ELR (cell line): Measurements from ENCODE around the gene GRID1.
"Not testable (repeated sequence)": the region's sequence is repeated elsewhere in the genome, so short reads cannot be mapped to it uniquely, and the experiment has no call there.

Experiments used
- DNase-seq: peaks from one replicate; pipeline ENCODE4 v3.0.0-alpha.2; 2015; ENCODE audit warnings: low read depth

Gene GRID1

DNA sequence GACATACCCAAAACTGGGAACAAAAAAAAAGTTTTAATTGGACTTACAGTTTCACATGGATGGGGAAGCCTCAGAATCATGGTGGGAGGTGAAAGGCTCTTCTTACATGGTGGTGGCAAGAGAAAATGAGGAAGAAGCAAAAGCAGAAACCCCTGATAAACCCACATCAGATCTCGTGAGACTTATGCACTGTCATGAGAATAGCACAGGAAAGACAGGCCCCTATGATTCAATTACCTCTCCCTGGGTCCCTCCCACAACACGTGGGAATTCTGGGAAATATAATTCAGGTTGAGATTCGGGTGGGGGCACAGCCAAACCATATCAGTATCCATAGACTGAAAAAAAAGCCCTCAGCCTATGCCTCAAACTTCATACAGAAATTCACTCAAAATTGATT is 647.2 kb downstream of the GRID1 start:
- DNase-seq = no peak

DNA sequence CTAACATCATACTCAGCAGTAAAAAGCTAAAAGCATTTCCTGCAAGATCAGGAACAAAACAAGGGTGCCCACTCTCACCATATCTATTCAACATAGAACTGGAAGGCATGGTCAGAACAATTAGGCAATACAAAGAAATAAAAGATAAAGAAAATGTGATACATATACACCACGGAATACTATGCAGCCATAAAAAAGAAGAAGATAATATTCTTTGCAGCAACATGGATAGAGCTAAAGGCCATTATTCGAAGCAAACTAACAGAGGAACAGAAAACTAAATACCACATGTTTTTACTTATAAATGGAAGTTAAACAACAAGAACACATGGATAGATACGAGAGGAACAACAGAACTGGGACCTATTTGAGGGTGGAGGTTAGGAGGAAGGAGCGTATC is 652.7 kb downstream of the GRID1 start:
- DNase-seq = no peak

DNA sequence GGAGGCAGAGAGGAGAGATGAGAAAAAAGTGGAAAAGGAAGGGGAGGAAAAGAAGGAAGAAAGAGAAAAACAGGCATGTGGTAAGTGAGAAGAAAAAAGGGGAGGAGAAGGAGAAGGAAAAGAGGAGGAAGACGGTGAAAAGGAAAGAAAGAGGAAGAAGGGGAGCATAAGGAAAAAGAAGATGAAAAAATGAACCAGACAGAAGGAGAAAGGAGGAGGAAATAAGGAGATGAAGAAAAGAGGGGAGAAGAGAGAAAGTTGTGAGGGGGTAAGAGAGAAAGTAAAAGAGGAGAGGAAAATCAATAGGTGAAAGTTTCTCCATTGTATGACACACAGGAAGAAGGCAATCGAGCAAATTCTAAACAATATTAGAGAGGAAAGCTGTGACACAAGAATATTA is 663.8 kb downstream of the GRID1 start:
- no peak for DNase-seq

DNA sequence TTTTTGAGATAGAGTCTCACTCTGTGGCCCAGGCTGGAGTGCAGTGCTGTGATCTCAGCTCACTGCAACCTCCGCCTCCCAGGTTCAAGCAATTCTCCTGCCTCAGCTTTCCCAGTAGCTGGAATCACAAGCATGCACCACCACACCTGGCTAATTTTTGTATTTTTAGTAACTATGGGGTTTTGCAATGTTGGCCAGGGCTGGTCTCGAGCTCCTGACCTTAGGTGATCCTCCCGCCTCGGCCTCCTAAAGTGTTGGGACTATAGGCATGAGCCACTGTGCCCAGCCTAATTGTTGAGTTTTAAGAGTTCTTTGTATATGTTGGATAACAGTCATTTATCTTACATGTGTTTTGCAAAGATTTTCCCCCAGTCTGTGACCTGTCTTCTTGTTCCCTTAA is 667.5 kb downstream of the GRID1 start:
- DNase-seq = not testable (repeated sequence)

DNA sequence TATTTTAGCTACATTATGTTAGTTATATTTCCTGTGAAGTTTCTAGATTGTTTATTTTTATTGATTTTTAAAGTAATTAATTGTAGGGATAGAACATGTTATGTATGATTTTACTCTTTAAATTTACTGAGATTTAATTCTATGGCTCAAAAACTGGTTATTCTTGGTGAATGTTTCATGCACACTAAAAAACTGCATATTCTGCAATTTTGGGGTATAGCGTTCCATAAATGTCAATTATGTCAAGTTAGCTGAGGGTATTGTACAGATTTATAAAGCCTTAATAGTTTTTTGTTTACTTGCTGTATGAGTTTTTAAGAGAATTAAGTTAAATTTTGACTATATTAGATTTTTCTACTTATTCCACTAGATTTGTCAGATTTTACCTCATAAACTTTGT is 669.7 kb downstream of the GRID1 start:
- no peak for DNase-seq

DNA sequence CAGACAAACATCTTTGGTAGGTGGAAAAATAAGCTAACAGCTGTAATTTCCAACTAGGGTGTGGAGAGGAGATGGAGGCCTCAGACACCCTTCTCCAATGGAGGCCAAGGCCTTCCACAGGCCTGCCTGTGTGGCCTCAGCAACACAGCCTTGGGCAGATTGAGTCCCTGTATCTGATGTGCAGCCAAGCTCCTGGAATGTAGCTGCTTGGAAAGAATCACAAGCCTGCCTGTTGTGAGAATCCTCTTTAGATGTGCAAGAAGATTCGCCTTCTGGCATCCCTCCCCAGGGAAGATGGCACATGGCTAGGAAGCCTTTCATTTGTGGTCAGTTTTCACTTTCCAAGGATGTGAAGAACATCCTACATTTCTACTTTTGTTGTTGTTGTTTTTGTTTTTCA is 684.0 kb downstream of the GRID1 start:
- DNase-seq = no peak

DNA sequence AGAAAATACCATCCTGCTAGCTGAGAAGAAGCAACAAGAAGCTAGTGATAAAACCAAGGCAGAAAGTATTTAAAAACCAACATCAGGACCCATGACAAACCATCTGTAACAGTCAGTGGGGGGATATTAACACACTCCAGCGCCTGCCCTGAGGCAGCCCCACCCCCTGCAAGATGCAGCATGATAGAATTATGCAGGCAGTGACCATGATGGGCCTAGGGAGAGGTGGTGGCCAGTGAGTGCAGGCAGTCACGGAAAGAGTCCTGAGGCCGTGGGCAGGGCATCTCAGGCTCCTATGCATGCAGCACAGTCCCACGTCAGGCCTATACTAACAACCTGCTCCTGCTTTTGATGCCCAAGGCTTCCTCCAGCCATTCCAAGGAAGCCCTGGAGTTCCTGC is 686.9 kb downstream of the GRID1 start:
- no peak for DNase-seq

DNA sequence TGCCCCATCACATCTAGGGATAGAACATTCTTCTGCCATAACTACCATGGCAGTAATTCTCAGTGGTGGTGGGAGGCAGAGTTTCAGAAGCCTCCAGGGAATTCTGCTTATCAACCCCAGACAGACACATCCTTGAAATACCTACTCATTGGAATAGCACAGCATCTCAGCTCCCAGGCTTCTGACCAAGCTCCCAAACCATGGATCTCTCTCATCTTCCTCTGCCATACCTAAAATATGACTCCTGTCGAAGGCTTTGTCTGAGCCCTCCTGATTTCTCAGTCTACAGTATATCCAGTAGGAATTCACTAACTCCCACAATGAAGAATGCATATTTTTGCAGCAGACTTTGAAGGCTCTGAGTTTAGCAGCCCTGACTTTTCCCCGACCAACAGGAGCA is 687.5 kb downstream of the GRID1 start:
- DNase-seq = no peak

DNA sequence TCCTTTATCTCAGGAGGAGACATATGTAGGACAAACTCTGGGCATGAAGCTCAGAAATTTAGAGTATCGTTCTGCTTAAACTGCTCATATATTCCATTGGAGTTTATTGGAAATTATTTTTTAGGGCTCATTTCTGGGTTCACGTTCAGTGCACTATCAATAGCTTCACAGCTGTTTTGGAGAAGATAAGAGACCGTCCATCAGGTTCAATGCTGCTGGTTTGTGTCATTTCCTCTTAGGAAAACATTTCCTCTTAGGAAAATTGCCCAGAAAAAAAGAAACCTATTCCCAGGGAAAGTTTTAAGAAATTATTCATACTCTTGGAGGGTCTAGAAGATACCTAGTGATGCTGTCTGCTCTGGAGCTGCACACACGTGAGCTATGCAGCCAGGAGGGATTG is 691.7 kb downstream of the GRID1 start:
- DNase-seq = no peak

DNA sequence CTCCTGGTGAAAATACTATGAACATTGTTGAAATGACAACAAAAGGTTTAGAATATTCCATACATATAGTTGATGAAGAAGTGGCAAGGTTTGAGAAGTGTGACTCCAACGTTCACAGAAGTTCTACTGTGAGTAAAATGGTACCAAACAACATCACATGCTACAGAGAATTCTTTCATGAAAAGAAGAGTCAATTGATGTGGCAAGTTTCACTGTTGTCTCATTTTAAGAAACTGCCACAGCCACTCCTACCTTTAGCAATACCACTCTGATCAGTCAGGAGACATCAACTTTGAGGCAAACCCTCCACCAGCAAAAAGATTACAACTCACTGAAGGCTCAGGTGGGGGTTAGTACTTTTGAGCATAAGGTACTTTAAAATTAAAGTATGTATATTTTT is 693.3 kb downstream of the GRID1 start:
- DNase-seq = no peak

DNA sequence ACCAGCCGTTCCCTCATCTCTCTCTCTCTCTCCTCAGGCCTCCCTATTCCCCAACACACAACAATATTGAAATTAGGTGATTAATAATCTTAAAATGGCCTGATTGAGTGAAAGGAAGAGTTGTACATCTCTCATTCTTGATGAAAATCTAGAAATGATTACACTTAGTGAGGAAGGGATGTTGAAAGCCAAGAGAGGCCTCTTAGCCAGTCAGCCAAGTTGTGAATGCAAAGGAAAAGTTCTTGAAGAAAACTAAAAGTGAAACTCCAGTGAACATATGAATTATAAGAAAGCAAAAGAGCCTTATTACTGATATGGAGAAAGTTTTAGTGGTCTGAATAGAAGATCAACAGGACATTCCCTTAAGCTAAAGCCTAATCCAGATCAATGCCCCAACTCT is 695.1 kb downstream of the GRID1 start:
- no peak for DNase-seq

DNA sequence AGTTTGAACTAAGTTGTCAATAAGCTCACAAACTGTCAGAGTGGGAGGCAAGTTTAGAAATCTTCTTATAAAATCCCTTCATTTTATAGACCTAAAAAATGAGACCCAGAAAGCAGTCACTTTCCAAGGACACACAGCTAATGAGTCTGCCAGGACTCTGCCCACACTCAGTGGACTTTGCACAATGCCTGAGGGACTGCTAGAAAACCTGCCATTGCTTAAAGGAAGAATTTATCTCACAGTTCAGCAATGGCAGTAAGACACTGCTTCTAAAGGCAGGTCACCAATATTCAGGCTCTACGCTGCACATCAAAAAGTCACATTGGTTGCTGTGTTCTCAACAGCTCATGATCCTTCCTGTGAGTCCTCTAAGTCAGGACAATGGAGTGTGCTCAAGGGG is 698.1 kb downstream of the GRID1 start:
- DNase-seq = no peak

DNA sequence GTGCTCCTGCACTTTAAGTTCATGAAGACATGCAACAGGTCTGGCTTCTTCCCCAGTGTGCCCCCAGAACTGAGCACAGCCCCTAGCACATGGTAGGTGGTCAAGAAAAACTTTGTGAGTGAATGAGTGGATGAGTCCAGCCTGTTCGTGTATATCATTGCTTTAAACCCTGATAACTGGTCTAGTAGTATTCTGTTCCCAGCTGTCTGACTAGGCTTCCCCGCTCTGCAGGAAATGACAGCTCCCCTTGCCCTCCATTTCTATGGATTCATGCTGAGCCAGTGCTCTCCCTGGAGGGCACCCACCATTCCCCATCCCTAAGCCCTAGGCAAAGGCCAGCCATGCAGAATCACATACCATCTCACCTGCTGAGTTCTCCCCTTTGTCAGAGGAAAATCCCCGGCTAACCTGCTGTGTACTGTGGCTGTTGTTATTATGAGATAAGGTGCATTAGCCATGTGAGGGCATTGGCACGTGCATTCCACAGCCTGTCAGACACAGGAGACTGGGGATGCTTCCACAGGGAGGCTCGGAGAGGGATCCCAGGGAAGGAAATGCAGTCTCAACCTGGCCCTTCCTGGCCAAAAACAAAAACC is 698.9 kb downstream of the GRID1 start:
- no peak for DNase-seq

DNA sequence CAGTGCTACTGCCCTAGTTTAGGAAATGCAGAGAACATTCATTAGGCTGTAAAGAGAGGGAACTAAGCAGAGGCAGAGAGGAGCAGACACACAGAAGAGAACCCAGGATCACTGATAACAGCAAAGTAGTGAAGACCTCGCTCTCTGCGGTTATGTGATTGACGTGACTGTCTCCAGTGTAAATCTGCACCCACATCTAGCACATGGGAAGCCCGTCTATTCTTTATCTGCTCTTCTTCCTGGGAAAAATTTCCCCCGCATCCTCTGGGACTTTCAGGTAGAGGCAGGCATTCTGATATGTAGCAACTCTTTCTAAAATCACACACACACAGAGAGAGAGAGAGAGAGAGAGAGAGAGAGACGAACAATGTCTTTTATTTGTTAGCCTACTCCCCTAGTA is 699.6 kb downstream of the GRID1 start:
- no peak for DNase-seq

DNA sequence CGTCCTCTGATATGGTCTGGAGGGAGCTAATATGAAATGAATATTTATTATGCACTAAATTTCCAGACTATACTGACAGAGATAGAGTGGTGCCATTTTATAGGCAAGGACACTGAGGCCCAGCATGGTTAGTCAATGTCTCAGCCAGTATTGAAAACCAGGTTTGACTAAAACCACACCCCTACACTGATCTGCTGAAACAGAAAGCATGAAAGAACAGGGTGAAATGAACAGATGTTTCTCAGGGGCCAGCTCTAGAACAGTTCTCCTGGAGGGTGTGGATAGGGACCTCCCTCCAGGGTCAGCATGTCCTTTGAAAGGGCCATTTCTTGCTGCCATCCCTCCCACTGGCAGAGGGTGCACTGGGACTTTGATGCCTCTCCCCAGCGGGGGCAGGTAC is 700.5 kb downstream of the GRID1 start:
- no peak for DNase-seq

DNA sequence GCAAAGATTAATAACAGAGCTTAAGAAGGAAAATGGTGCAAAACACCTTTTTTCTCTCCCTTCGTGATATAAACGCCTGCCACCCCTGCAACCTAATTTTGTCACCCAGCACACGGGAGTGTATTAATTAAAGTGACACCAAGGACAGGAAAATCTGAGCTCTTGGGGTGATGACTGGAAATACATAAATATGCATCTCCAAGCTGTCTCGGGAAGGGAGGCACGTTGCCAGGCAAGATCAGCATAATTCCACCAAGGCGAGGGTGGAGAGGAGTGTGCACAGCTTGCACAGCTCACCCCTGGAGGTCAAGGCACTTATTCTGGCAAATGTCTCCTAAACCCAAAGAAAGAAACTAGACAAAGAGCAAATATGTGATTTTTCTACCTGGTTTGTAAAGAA is 700.9 kb downstream of the GRID1 start:
- DNase-seq = no peak

DNA sequence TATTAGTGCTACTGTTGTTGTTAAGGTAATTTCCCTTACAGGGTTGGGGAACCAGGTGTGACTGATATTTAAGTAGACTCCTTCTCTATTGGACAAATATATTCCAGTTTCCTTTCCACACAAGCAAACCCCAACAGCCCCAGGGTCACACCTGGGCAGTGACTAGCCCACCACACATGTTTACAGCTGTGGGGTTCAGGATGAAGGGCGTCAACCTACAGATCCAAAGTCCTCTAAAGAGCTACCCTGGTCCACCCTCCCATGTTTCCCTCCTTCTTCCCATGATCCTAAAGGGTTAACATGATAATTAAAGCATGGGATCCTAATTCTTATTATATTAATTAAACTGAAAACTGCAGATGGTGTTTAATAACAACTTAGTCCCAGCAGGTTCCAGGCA is 701.5 kb downstream of the GRID1 start:
- no peak for DNase-seq

DNA sequence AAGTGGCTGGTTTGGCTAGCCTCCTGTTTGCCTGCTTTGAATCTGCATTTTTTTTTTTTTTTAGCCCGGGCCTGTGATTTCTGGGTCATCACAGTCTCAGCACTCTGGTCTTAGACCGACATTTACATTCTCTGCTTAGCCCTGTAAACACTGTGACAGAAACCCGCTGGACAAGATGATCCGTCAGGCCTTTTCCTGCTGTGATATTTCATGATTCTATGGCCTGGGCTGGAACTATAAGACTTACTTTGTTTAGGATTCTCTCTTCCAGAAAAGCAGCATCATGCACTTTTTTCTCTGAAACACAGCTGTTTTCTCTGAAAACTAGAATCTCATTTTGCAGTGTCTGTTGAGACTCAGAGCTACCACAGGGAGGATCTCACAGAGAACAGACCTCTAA is 705.5 kb downstream of the GRID1 start:
- DNase-seq = no peak

DNA sequence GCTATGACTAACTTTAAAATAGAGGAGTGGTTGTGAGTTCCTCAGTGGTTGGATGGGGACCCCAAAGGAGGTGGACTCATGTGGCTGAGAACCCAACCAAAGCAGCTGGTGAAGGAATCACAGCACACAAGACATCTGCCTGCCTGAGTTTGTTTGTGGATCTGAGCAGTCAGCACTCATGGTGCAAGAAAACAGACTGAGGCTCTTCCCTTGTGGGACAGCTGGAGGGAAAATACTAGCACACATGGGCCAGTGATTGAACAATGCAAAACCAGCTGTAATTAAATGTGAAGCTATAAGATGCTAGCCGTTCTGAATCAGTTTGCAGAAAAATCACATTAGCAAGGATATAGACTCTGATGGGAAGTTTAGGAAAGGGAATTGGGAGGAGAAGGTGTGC is 707.3 kb downstream of the GRID1 start:
- DNase-seq = no peak

DNA sequence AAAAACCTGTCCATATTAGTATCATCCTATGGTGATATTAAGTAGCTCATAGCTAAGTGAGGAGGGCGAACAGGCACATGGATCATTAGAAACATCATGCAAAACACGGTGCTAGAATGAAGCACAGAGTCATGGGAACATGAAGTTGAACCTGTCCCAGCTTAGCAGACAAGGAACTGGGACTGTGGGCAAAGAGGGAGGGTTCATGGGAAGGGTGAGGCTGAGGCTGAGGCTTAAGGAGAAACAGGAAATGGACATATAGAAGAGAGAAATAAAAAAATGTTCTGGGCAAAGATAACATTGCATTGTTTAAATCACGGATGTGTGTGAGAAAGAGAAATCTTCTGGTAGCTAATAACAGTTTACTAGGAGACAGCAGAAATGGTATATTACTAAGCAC is 708.1 kb downstream of the GRID1 start:
- DNase-seq = no peak

DNA sequence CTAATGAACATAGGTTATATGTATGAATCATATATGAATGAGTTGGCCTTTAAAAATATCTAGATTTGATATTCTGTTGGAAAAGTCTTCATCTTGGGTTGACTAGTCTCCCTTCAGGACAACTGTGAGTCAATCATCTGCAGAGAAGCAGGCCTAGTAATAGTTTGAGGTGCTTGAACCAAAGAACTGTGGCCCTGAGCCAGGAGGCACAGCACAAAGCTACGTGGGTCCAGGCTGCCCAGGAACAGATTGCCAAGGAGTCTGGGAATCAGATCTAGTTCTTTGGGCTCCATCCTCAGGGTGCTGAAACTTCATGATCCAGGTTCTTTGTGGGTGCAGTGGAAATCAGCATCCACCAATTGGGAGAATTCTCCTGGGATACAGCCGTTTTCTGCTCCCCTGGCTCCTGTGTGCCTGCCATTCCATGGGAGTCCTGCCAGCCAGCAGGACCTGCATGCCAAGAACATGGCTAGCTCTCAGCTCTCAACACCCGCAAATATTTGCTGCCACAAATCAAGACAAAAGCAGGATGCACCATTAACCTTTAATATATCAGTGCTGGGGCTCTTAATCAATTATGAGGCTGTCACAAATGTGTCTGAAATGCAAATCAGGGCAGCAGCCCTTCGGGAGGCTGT is 709.0 kb downstream of the GRID1 start:
- DNase-seq = no peak

DNA sequence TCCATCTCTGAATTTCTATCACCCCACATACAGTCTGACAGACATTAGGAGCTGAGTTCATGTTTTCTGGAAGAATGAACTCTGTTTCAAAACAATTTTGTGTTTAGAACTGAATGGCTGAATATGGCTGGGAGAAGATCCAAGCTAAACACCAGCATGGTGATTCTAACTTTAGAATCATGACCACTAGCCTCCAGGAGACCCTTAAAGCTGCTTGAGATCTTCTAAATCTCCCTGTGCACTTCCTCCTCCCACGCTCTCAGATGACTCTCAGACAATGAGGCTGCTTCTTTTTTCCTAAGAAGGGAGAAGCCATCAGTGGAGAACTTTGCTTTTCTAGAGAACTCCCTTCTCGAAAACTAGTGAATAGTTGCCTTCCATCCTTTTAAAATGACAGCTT is 711.2 kb downstream of the GRID1 start:
- DNase-seq = no peak

DNA sequence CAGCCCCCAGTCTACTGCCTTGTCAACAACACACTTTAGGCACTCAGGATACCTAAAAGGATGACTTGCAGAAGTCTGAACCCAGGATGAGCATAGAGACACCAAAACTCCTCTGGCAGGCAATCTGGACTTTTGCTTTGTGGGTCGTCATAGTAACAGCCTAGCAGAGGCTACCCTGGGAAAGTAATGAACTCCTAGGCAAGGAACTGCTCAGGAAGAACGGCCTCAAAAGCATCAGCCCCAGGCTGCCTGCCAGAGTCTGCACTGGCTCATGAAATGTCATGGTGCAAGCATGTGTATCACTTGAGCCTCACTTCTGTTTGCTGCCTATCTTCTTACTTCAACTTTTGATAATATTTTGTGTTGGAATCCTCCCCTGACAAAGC is 715.1 kb downstream of the GRID1 start:
- no peak for DNase-seq

DNA sequence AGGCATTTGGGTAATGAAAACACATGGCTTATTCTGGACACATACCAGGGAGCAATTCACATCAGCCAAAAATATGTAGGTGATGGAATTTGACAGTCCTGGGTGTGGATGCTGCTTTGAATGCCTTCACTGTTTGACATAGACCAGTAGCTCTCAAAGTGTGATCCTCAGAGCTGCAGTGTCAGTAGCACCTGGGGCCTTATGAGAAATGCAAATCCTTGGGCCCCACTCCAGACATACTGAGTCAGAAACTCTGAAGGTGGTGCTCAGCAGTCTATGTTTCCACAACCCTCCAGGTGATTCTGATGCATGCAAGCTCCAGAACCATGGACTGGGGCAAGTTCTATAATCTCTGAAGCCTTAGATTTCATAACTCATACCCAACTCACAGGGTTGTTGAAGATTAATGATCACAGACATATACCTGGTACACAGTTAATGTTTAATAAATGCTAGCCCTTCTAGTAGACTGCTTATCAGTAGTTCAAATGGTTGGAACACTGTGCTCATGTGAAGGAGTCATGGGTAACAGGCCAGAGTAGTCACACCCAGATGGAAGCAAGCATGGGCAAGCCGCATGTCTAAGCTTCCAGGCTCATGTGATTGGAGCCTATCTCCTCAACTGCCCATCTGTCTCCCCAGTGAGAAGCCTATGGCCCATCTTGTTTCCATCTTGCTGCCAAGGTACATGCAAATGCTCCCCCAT is 715.7 kb downstream of the GRID1 start:
- no peak for DNase-seq
